Measurements from ENCODE around the gene EMC6. TPM values are rescaled to one million over a fixed set of nuclear protein-coding genes. Genes with fewer than 3 reads are reported as not detected.

The EMC6 gene
- 12.3 and 26.0 TPM in 2 replicates for total RNA-seq

DNA sequence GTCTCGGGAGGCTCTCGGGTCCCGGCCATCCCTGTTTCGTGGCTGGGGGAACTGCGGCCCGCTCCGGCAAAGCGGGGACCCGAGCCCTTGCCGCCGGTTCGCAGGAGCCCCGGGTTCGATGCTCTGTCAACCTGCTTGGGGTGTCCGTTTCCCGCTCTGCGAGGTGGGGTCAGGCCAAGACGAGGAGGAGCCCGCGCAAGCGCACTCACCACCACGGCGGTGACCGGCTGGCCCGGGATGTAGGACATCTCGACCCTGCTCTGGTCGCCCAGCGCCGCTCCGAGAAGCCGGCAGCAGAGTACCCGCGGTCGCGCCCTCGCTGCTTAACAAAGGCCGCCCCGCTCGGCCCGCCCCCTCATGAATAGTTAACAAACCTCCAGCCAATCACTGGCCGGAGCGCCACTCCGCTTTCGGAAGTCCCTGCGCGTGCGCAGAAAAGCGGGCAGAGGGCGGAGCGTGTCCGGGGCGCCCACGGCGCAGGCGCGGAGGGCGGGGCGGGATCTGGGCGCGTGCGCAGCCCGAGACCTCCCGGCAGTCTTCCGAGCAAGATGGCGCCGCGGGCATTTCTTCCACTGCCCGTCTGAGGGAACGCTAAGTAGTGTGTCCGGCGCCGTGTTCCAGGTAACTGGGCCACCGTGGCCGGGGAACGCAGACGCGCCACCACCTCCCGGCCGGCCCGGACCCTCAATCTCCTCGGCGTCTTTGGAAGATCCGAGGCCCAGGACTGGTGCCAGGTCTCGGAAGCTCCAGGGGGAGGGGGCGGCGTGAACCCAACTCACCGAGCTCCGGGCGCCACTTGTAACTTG, at the start of gene EMC6, which contains the start of gene TAX1BP3:
Gene EMC6 (plus strand): TSS at position 534 of the 806 bp plus-strand sequence. CDS start 335 bp downstream, outside the sequence.
Gene TAX1BP3 (minus strand): TSS at position 300 of the 806 bp plus-strand sequence. CDS start 52 bp downstream, at position 248.

DNA sequence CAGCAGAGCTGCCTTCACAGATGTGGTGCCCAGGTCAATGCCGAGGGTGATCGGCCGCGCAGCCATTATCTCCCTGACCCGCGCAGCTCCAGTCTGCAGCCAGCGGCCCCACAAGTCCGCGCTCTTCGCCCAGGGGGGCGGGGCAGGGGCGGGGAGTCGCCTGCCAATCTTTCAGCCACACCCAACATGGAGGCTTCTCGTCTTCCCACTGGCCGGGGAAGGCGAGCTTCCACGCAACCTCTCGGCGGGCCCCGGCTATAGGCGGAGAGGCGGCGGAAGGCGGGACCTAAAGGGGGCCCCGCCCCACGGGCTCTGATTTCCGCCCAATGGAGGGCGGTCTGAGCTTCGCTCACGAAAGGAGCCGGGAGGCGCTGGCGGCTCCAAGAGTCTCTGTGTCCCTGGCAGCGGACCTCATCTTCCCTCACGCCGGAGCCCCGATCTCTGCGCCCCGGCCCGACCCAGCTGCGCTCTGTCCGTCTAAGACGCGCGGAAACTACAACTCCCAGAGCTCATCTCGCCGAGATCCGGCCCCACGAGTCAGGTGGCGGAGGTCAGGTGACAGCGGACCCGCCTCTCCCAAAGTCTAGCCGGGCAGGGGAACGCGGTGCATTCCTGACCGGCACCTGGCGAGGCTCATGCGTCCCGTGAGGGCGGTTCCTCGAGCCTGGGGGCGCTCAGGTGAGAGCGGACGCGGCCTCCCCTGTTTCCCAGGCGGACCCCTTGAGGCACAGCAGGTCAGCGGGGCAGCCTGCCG, 32.3 kb upstream of the EMC6 start, which contains the start of the genes CTNS and SHPK:
Gene CTNS (plus strand): TSS at position 607 of the 754 bp plus-strand sequence. CDS start 3,447 bp downstream, outside the sequence.
Gene SHPK (minus strand): TSS at position 97 of the 754 bp plus-strand sequence. CDS start 31 bp downstream, at position 66.

GRCh38 chr17:3695723-3696411, 27.3 kb downstream of the EMC6 start, which contains the start of gene P2RX5:
Gene P2RX5 (minus strand): TSS chr17:3696155. CDS start chr17:3696005, 150 bp downstream.

Other genes starting within 250 kb of the EMC6 start
- gene OR1E2, start 235.0 kb upstream of the EMC6 start, total RNA-seq = not detected in 2 replicates
- gene SPATA22, start 197.0 kb upstream of the EMC6 start, total RNA-seq = 0.52 TPM in 1 of 2 replicates, not detected in the other
- gene ASPA, start 192.8 kb upstream of the EMC6 start, total RNA-seq = 0.13 and 0.48 TPM in 2 replicates
- gene TRPV3, start 111.0 kb upstream of the EMC6 start, total RNA-seq = 0.08 and 0.13 TPM in 2 replicates
- gene TRPV1, start 59.4 kb upstream of the EMC6 start, total RNA-seq = 0.26 and 2.2 TPM in 2 replicates
- gene SHPK, start 32.6 kb upstream of the EMC6 start, total RNA-seq = 15.1 and 16.4 TPM in 2 replicates
- 13.8 and 47.3 TPM in 2 replicates for gene CTNS, start 32.1 kb upstream of the EMC6 start, total RNA-seq
- gene TAX1BP3, start 234 bp upstream of the EMC6 start, total RNA-seq = 154 and 375 TPM in 2 replicates
- 0.88 and 3.6 TPM in 2 replicates for gene P2RX5, start 27.3 kb downstream of the EMC6 start, total RNA-seq
- 4.6 and 8.0 TPM in 2 replicates for gene HASPIN, start 55.1 kb downstream of the EMC6 start, total RNA-seq
- 26.0 and 27.7 TPM in 2 replicates for gene ITGAE, start 132.4 kb downstream of the EMC6 start, total RNA-seq
- gene NCBP3, start 177.4 kb downstream of the EMC6 start, total RNA-seq = 14.9 and 27.9 TPM in 2 replicates
- gene CAMKK1, start 224.2 kb downstream of the EMC6 start, total RNA-seq = 0.96 and 3.0 TPM in 2 replicates
- 0.26 and 0.48 TPM in 2 replicates for gene P2RX1, start 247.7 kb downstream of the EMC6 start, total RNA-seq